ENCODE data around the gene CDH4.

GRCh38 chr20:61562491-61562890 lies 310.4 kb downstream of the CDH4 start:
- no peak for TF ChIP-seq REST (IDR thresholded peaks at IDR 0.05; ENCODE audit: insufficient read depth in 1 of 2, low read depth in 2 of 2, low read length in 2 of 2)
- TF ChIP-seq POLR2AphosphoS5 (IDR thresholded peaks at IDR 0.05; ENCODE audit: low read depth, low read length): no peak
- TF ChIP-seq SIN3A (IDR thresholded peaks at IDR 0.05; ENCODE audit: borderline replicate concordance, insufficient read depth, low read length): no peak

Data from PFSK-1 (cell line).